T-helper 9 cell (primary cell): ENCODE data around the gene FAM13B.
A peak's percentile ranks its signal among the peaks of the same experiment; 100 is the strongest.

ENCODE experiments used
- DNase-seq: peaks from one replicate; pipeline ENCODE4 v3.0.0-alpha.2; 2020

FAM13B gene

GRCh38 chr5:137890845-137891244 is 142.0 kb downstream of the FAM13B start:
- no peak for DNase-seq

GRCh38 chr5:137888863-137889759 is 143.8 kb downstream of the FAM13B start, which contains the start of gene PKD2L2:
Gene PKD2L2, plus strand, starts transcription at chr5:137889457. Its CDS starts 35 bp downstream, at chr5:137889492.
- DNase-seq: peak; percentile 59

- DNase-seq: no peak
Measured at GRCh38 chr5:137888466-137888862, 144.4 kb downstream of the FAM13B start.
